HepG2 (cell line): ENCODE measurements around the gene RAMAC. TPM values are rescaled to one million over a fixed set of nuclear protein-coding genes. Genes with fewer than 3 reads are reported as not detected.

Experiments
- ARNT ChIP-seq: fragments of 450-650 bp; IDR thresholded peaks from 2 replicates; pipeline ENCODE4 v1.6.1; 2017
- BATF2 ChIP-seq: sonication (generic); formaldehyde crosslinking; IDR thresholded peaks from 2 replicates; pipeline ENCODE4 v1.8.0; 2022; ENCODE audit warnings: mild to moderate bottlenecking, missing genetic modification reagents, moderate library complexity
- CEBPB ChIP-seq: IDR thresholded peaks from 2 replicates; pipeline ENCODE4 v1.6.1; 2011; ENCODE audit warnings: low read depth, low read length, improper control_type of control experiment, borderline replicate concordance
- HMGXB3 ChIP-seq: sonication (generic); formaldehyde crosslinking; IDR thresholded peaks from 2 replicates; pipeline ENCODE4 v1.4.0; 2020; ENCODE audit warnings: missing genetic modification reagents, borderline replicate concordance
- IRX3 ChIP-seq: sonication (generic); formaldehyde crosslinking; IDR thresholded peaks from 2 replicates; pipeline ENCODE4 v1.8.1; 2023; ENCODE audit warnings: mild to moderate bottlenecking, low read depth, missing genetic modification reagents, borderline replicate concordance
- KDM3A ChIP-seq: IDR thresholded peaks from 2 replicates; pipeline ENCODE4 v1.6.1; 2018; ENCODE audit warnings: low read depth, missing compliant biosample characterization
- LCORL ChIP-seq, 2 experiments: fragments of 450-650 bp in 1 of 2; sonication (generic) in 1 of 2; formaldehyde crosslinking in 1 of 2; IDR thresholded peaks; 2 replicates each; pipeline versions ENCODE4 v1.5.0 to v1.6.1; 2017 to 2020; ENCODE audit warnings: antibody characterized with exemption in 1 of 2, missing genetic modification reagents in 1 of 2
- MTA3 ChIP-seq: sonication (generic); formaldehyde crosslinking; IDR thresholded peaks from 2 replicates; pipeline ENCODE4 v1.4.0; 2020; ENCODE audit warnings: missing genetic modification reagents
- MZF1 ChIP-seq: sonication (generic); formaldehyde crosslinking; IDR thresholded peaks from 2 replicates; pipeline ENCODE4 v1.8.1; 2023; ENCODE audit warnings: mild to moderate bottlenecking, missing genetic modification reagents, borderline replicate concordance
- NFE2L1 ChIP-seq: sonication (generic); formaldehyde crosslinking; IDR thresholded peaks from 2 replicates; pipeline ENCODE4 v1.4.0; 2020; ENCODE audit warnings: missing genetic modification reagents, mild to moderate bottlenecking, borderline replicate concordance
- PITX1 ChIP-seq: sonication (generic); formaldehyde crosslinking; IDR thresholded peaks from 2 replicates; pipeline ENCODE4 v1.5.1; 2020; ENCODE audit warnings: mild to moderate bottlenecking, missing genetic modification reagents
- PLRG1 ChIP-seq: fragments of 450-650 bp; conservative IDR thresholded peaks from 2 replicates; pipeline ENCODE4 v1.6.1; 2016
- RARG ChIP-seq: sonication (generic); formaldehyde crosslinking; IDR thresholded peaks from 2 replicates; pipeline ENCODE4 v1.4.0; 2020; ENCODE audit warnings: low read depth, mild to moderate bottlenecking, missing genetic modification reagents
- RBM39 ChIP-seq: fragments of 200-400 bp; formaldehyde crosslinking; IDR thresholded peaks from one replicate; pipeline ENCODE4 v1.6.1; 2018; ENCODE audit warnings: antibody characterized with exemption, mild to moderate bottlenecking, low read depth, low read length; ENCODE audit not compliant: poor library complexity, severe bottlenecking
- SP140L ChIP-seq: sonication (generic); formaldehyde crosslinking; IDR thresholded peaks from 2 replicates; pipeline ENCODE4 v1.4.0; 2020; ENCODE audit warnings: missing genetic modification reagents, borderline replicate concordance
- STAT5B ChIP-seq: sonication (generic); formaldehyde crosslinking; IDR thresholded peaks from 2 replicates; pipeline ENCODE4 v1.4.0; 2020; ENCODE audit warnings: missing genetic modification reagents
- UBTF ChIP-seq: sonication (generic); formaldehyde crosslinking; IDR thresholded peaks from 2 replicates; pipeline ENCODE4 v1.4.0; 2020; ENCODE audit warnings: mild to moderate bottlenecking, missing genetic modification reagents
- ZBTB43 ChIP-seq: sonication (generic); formaldehyde crosslinking; conservative IDR thresholded peaks from 2 replicates; pipeline ENCODE4 v1.4.0; 2020; ENCODE audit warnings: missing genetic modification reagents
- ZNF20 ChIP-seq: sonication (generic); formaldehyde crosslinking; IDR thresholded peaks from 2 replicates; pipeline ENCODE4 v1.4.0; 2020; ENCODE audit warnings: mild to moderate bottlenecking, moderate library complexity, missing genetic modification reagents
- ZNF329 ChIP-seq: sonication (generic); formaldehyde crosslinking; IDR thresholded peaks from 2 replicates; pipeline ENCODE4 v1.9.0; 2021; ENCODE audit warnings: low read depth, mild to moderate bottlenecking, missing genetic modification reagents
- ZNF549 ChIP-seq: sonication (generic); formaldehyde crosslinking; IDR thresholded peaks from 2 replicates; pipeline ENCODE4 v1.5.0; 2020; ENCODE audit warnings: missing genetic modification reagents
- polyA plus RNA-seq, 8 experiments: library from polyadenylated mRNA; depleted of rRNA in 3 of 8; stranded (reverse) in 7 of 8; unstranded in 1 of 8; fragments of >200 nt; fragmentation: Illumina TruSeq in 4 of 8; extraction: Trizol in 4 of 8; gene quantifications; 2 replicates each; pipeline versions ENCODE4 v1.2.1 to v1.2.3, GENCODE V29; 2011 to 2016; ENCODE audit warnings: low read depth in 4 of 8, missing spikeins in 1 of 8, mixed read lengths in 1 of 8; ENCODE audit not compliant: insufficient read depth in 1 of 8
- total RNA-seq, 5 experiments: library from RNA; depleted of rRNA; stranded (reverse); fragments of >200 nt; fragmentation: Illumina TruSeq; extraction: Trizol; gene quantifications; 2 replicates each; pipeline ENCODE4 v1.2.3, GENCODE V29; 2016; ENCODE audit warnings: low read depth in 1 of 5

The RAMAC gene
- total and polyA plus RNA-seq, 2 of the 13 experiments (the other 11 are each of a cell fraction or from before 2014, with no cell fraction given) = 22.2 to 45.9 TPM

- peak; percentile 83; the same call in 1 of the 2 replicates for TF ChIP-seq ZNF20 (CRISPR knock-in tag)
- TF ChIP-seq KDM3A (CRISPR knock-in tag) = peak; percentile 58; the same call in 1 of the 2 replicates
- TF ChIP-seq LCORL (IDR thresholded peaks at IDR 0.05) = no peak
- no peak for TF ChIP-seq LCORL (CRISPR knock-in tag; IDR thresholded peaks at IDR 0.05)
- no peak for TF ChIP-seq ARNT
- TF ChIP-seq STAT5B (CRISPR knock-in tag) = peak; percentile 74; the same call in 1 of the 2 replicates
- 0 out of 2 replicates have a peak, but pooled peaks have one; percentile 32 for TF ChIP-seq UBTF (CRISPR knock-in tag)
- TF ChIP-seq RARG = no peak
- 0 out of 2 replicates have a peak, but pooled peaks have one; percentile 19 for TF ChIP-seq HMGXB3 (CRISPR knock-in tag)
- TF ChIP-seq ZNF549 (CRISPR knock-in tag) = no peak
- no peak for TF ChIP-seq MZF1 (CRISPR knock-in tag)
- no peak for TF ChIP-seq PLRG1
- peak; percentile 67; the same call in 1 of the 2 replicates for TF ChIP-seq NFE2L1 (CRISPR knock-in tag)
- TF ChIP-seq MTA3 = no peak
- TF ChIP-seq PITX1 (CRISPR knock-in tag) = no peak
- TF ChIP-seq SP140L = peak; percentile 42; the same call in 1 of the 2 replicates
- TF ChIP-seq ZNF329 (CRISPR knock-in tag) = peak; percentile 68; the same call in 1 of the 2 replicates
- TF ChIP-seq IRX3 = no peak
- 0 out of 2 replicates have a peak, but pooled peaks have one; percentile 67 for TF ChIP-seq BATF2
- no peak for TF ChIP-seq RBM39
- 0 out of 2 replicates have a peak, but pooled peaks have one; percentile 22 for TF ChIP-seq ZBTB43 (CRISPR knock-in tag)
- TF ChIP-seq CEBPB = no peak; the same call in 1 of the 2 replicates
Measured at GRCh38 chr15:82985688-82986441, at the start of gene RAMAC (continued).
